HEK293 (cell line): Measurements from ENCODE around the gene RGMA.

Source experiments
- CTCF ChIA-PET: fragments of 350-600 bp; formaldehyde crosslinking; extraction: SDS; loops from one replicate; lab custom pipeline; 2021; ENCODE audit warnings: antibody characterized with exemption; lab: Yijun Ruan, JAX
- POLR2A ChIA-PET: fragments of 300-600 bp; formaldehyde crosslinking; extraction: SDS; loops from one replicate; lab custom pipeline; 2020; ENCODE audit warnings: antibody characterized with exemption, inconsistent platforms; lab: Yijun Ruan, JAX
- H3K27ac ChIP-seq: fragments of 200-500 bp; sonication (Bioruptor generic); 2 replicates; pipeline ENCODE4 v1.5.1; 2014; ENCODE audit warnings: low read depth, low read length, control low read depth, inconsistent platforms; ENCODE audit errors: extremely low read depth
- H3K36me3 ChIP-seq, 2 experiments: fragments of 200-500 bp in 1 of 2; sonication (Bioruptor generic) in 1 of 2; 1 replicate in 1 of 2; 2 replicates in 1 of 2; pipeline ENCODE4 v1.5.1; 2014 to 2017; ENCODE audit warnings: inconsistent platforms in 2 of 2, low read length in 2 of 2; ENCODE audit not compliant: control insufficient read depth in 2 of 2, insufficient read depth in 1 of 2
- H3K4me1 ChIP-seq: fragments of 200-500 bp; sonication (Bioruptor generic); 2 replicates; pipeline ENCODE4 v1.5.1; 2014; ENCODE audit warnings: mild to moderate bottlenecking, low read length, inconsistent platforms; ENCODE audit not compliant: control insufficient read depth, insufficient read depth
- H3K4me3 ChIP-seq: 2 replicates; pipeline ENCODE4 v1.5.1; 2011; ENCODE audit warnings: low read depth, mild to moderate bottlenecking, control low read depth, low read length, moderate library complexity
- H3K9me3 ChIP-seq: fragments of 200-500 bp; sonication (Bioruptor generic); 2 replicates; pipeline ENCODE4 v1.5.1; 2014; ENCODE audit warnings: low read depth, low read length, inconsistent platforms; ENCODE audit not compliant: control insufficient read depth, insufficient read depth
- KLF16 ChIP-seq: fragments of 450-650 bp; formaldehyde crosslinking; IDR thresholded peaks from 2 replicates; pipeline ENCODE4 v1.5.1; 2017; ENCODE audit warnings: missing biosample characterization, missing genetic modification characterization
- SETDB1 ChIP-seq: IDR thresholded peaks from one replicate; pipeline ENCODE4 v1.6.1; 2017; ENCODE audit warnings: mild to moderate bottlenecking, low read length, moderate library complexity, mixed read lengths; ENCODE audit not compliant: insufficient read length
- ZFP37 ChIP-seq: fragments of 450-650 bp; formaldehyde crosslinking; IDR thresholded peaks from 2 replicates; pipeline ENCODE4 v1.5.1; 2016; ENCODE audit warnings: missing biosample characterization, missing genetic modification characterization
- ZNF132 ChIP-seq: fragments of 450-650 bp; formaldehyde crosslinking; IDR thresholded peaks from 2 replicates; pipeline ENCODE4 v1.5.1; 2017; ENCODE audit warnings: missing biosample characterization, missing genetic modification characterization, borderline replicate concordance
- ZNF274 ChIP-seq, 2 experiments: fragments of 200-500 bp in 1 of 2; fragments of 450-650 bp in 1 of 2; sonication (Bioruptor generic) in 1 of 2; formaldehyde crosslinking in 1 of 2; IDR thresholded peaks; 2 replicates each; pipeline versions ENCODE4 v1.5.1 to v1.6.1; 2014 to 2016; ENCODE audit warnings: borderline replicate concordance in 1 of 2, inconsistent platforms in 1 of 2, low read length in 1 of 2, missing biosample characterization in 1 of 2, missing genetic modification characterization in 1 of 2
- ZNF510 ChIP-seq: fragments of 450-650 bp; formaldehyde crosslinking; IDR thresholded peaks from 2 replicates; pipeline ENCODE4 v1.5.1; 2018; ENCODE audit warnings: mild to moderate bottlenecking, missing genetic modification characterization, missing biosample characterization; ENCODE audit not compliant: insufficient replicate concordance
- ZNF544 ChIP-seq: fragments of 450-650 bp; formaldehyde crosslinking; IDR thresholded peaks from 2 replicates; pipeline ENCODE4 v1.5.0; 2017; ENCODE audit warnings: missing biosample characterization, missing genetic modification characterization
- ZNF555 ChIP-seq: fragments of 450-650 bp; formaldehyde crosslinking; conservative IDR thresholded peaks from 2 replicates; pipeline ENCODE4 v1.5.1; 2017; ENCODE audit warnings: missing biosample characterization, mild to moderate bottlenecking, missing genetic modification characterization, inconsistent platforms
- ZNF558 ChIP-seq: fragments of 450-650 bp; formaldehyde crosslinking; IDR thresholded peaks from 2 replicates; pipeline ENCODE4 v1.5.1; 2016; ENCODE audit warnings: missing biosample characterization, missing genetic modification characterization
- ZNF658 ChIP-seq: fragments of 450-650 bp; formaldehyde crosslinking; IDR thresholded peaks from 2 replicates; pipeline ENCODE4; 2016; ENCODE audit warnings: missing biosample characterization, missing genetic modification characterization
- ZNF837 ChIP-seq: fragments of 450-650 bp; formaldehyde crosslinking; IDR thresholded peaks from 2 replicates; pipeline ENCODE4 v1.5.1; 2016; ENCODE audit warnings: missing biosample characterization, missing genetic modification characterization
- ZNF843 ChIP-seq: fragments of 450-650 bp; formaldehyde crosslinking; IDR thresholded peaks from 2 replicates; pipeline ENCODE4 v1.5.1; 2016; ENCODE audit warnings: missing biosample characterization, missing genetic modification characterization
- TF ChIP-seq, protein P1 (sequence below): fragments of 450-650 bp; formaldehyde crosslinking; IDR thresholded peaks from 2 replicates; pipeline ENCODE4 v1.5.1; 2016; ENCODE audit warnings: missing biosample characterization, missing genetic modification characterization
- TF ChIP-seq, protein P2 (sequence below): fragments of 450-650 bp; formaldehyde crosslinking; IDR thresholded peaks from 2 replicates; pipeline ENCODE4 v1.5.1; 2016; ENCODE audit warnings: missing biosample characterization, missing genetic modification characterization
- TF ChIP-seq, protein P3 (sequence below): fragments of 450-650 bp; formaldehyde crosslinking; IDR thresholded peaks from 2 replicates; pipeline ENCODE4; 2016; ENCODE audit warnings: missing biosample characterization, missing genetic modification characterization
- TF ChIP-seq, protein P4 (sequence below): fragments of 450-650 bp; formaldehyde crosslinking; IDR thresholded peaks from 2 replicates; pipeline ENCODE4 v1.5.1; 2016; ENCODE audit warnings: missing biosample characterization, missing genetic modification characterization
- TF ChIP-seq, protein P5 (sequence below): fragments of 450-650 bp; formaldehyde crosslinking; IDR thresholded peaks from 2 replicates; pipeline ENCODE4 v1.5.1; 2017; ENCODE audit warnings: missing biosample characterization, missing genetic modification characterization

The RGMA gene

DNA sequence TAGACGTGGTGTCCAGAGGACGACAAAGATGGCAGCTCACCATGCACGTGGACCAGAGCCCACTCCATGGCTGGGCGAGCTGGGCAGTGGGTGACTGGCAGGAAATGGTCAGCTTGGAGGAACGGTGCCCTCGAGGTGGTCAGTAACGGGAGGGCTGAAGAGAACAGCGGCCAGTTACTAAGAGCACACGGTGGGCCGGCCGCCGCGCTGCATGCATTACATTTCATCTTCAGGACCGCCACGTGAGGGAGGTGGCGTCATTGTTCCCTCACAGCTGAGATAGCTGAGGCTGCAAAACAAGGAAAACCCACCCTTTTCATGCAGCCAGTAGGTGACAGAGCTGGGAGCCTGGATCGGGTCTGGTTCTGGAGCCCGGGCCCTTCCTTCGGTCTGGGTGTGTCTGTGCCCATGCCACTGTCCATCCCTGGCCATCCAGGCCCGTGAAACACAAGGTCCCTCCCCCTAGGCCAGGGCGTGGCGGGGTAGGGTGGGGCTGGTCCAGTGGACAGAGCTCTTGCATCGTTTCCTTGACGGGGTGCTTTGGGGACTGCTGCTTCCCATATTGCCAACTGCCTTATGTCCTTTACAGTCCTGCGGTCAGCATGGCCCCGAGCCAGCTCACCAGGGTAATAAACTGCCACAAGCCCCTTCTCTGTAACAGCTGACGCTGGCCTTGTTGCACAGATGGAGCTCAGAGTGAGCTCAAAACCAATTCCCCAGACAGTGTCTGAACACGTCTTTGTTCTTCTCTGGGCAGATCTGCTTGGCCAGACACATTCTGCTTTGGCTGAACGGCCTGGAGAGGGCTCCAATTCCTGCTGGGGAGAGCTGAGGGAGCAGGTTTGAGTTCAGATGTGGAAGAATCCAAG lies 51.8 kb downstream of the RGMA start:
- no peak for TF ChIP-seq ZNF274 (IDR thresholded peaks at IDR 0.05; ENCODE audit: low read length)
- TF ChIP-seq ZNF274 (tag by site-specific recombination; IDR thresholded peaks at IDR 0.05; ENCODE audit: borderline replicate concordance): no peak
- TF ChIP-seq KLF16 (tag by site-specific recombination): no peak
- TF ChIP-seq ZNF658 (tag by site-specific recombination): no peak
- no peak for TF ChIP-seq ZNF132 (tag by site-specific recombination)
- TF ChIP-seq, protein P1, sequence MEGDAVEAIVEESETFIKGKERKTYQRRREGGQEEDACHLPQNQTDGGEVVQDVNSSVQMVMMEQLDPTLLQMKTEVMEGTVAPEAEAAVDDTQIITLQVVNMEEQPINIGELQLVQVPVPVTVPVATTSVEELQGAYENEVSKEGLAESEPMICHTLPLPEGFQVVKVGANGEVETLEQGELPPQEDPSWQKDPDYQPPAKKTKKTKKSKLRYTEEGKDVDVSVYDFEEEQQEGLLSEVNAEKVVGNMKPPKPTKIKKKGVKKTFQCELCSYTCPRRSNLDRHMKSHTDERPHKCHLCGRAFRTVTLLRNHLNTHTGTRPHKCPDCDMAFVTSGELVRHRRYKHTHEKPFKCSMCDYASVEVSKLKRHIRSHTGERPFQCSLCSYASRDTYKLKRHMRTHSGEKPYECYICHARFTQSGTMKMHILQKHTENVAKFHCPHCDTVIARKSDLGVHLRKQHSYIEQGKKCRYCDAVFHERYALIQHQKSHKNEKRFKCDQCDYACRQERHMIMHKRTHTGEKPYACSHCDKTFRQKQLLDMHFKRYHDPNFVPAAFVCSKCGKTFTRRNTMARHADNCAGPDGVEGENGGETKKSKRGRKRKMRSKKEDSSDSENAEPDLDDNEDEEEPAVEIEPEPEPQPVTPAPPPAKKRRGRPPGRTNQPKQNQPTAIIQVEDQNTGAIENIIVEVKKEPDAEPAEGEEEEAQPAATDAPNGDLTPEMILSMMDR (tag by site-specific recombination): no peak
- TF ChIP-seq ZFP37 (tag by site-specific recombination): no peak
- no peak for TF ChIP-seq ZNF843 (tag by site-specific recombination)
- TF ChIP-seq SETDB1: no peak
- TF ChIP-seq, protein P2, sequence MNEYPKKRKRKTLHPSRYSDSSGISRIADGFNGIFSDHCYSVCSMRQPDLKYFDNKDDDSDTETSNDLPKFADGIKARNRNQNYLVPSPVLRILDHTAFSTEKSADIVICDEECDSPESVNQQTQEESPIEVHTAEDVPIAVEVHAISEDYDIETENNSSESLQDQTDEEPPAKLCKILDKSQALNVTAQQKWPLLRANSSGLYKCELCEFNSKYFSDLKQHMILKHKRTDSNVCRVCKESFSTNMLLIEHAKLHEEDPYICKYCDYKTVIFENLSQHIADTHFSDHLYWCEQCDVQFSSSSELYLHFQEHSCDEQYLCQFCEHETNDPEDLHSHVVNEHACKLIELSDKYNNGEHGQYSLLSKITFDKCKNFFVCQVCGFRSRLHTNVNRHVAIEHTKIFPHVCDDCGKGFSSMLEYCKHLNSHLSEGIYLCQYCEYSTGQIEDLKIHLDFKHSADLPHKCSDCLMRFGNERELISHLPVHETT: no peak
- TF ChIP-seq ZNF555 (tag by site-specific recombination): no peak
- TF ChIP-seq, protein P3, sequence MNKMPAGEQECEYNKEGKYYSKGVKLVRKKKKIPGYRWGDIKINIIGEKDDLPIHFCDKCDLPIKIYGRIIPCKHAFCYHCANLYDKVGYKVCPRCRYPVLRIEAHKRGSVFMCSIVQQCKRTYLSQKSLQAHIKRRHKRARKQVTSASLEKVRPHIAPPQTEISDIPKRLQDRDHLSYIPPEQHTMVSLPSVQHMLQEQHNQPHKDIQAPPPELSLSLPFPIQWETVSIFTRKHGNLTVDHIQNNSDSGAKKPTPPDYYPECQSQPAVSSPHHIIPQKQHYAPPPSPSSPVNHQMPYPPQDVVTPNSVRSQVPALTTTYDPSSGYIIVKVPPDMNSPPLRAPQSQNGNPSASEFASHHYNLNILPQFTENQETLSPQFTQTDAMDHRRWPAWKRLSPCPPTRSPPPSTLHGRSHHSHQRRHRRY: no peak
- TF ChIP-seq ZNF558 (tag by site-specific recombination): no peak
- TF ChIP-seq ZNF510: no peak
- no peak for TF ChIP-seq ZNF544 (tag by site-specific recombination)
- TF ChIP-seq ZNF837 (tag by site-specific recombination): no peak
- TF ChIP-seq, protein P4, sequence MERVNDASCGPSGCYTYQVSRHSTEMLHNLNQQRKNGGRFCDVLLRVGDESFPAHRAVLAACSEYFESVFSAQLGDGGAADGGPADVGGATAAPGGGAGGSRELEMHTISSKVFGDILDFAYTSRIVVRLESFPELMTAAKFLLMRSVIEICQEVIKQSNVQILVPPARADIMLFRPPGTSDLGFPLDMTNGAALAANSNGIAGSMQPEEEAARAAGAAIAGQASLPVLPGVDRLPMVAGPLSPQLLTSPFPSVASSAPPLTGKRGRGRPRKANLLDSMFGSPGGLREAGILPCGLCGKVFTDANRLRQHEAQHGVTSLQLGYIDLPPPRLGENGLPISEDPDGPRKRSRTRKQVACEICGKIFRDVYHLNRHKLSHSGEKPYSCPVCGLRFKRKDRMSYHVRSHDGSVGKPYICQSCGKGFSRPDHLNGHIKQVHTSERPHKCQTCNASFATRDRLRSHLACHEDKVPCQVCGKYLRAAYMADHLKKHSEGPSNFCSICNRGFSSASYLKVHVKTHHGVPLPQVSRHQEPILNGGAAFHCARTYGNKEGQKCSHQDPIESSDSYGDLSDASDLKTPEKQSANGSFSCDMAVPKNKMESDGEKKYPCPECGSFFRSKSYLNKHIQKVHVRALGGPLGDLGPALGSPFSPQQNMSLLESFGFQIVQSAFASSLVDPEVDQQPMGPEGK (tag by site-specific recombination): no peak
- TF ChIP-seq, protein P5, sequence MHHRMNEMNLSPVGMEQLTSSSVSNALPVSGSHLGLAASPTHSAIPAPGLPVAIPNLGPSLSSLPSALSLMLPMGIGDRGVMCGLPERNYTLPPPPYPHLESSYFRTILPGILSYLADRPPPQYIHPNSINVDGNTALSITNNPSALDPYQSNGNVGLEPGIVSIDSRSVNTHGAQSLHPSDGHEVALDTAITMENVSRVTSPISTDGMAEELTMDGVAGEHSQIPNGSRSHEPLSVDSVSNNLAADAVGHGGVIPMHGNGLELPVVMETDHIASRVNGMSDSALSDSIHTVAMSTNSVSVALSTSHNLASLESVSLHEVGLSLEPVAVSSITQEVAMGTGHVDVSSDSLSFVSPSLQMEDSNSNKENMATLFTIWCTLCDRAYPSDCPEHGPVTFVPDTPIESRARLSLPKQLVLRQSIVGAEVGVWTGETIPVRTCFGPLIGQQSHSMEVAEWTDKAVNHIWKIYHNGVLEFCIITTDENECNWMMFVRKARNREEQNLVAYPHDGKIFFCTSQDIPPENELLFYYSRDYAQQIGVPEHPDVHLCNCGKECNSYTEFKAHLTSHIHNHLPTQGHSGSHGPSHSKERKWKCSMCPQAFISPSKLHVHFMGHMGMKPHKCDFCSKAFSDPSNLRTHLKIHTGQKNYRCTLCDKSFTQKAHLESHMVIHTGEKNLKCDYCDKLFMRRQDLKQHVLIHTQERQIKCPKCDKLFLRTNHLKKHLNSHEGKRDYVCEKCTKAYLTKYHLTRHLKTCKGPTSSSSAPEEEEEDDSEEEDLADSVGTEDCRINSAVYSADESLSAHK (tag by site-specific recombination): no peak
- TF ChIP-seq, all 188 proteins: peak for 0
- no peaks in the 10 kb centered on the region for H3K4me1 ChIP-seq
- no peaks in the 10 kb centered on the region for H3K36me3 ChIP-seq
- H3K27ac ChIP-seq: no peak overlapping the region
- H3K9me3 ChIP-seq: no peaks in the 10 kb centered on the region
- no peak overlapping the region for H3K4me3 ChIP-seq
- ChIA-PET CTCF (interaction anchor here (0.6 to 5.7 kb wide), 8 partner anchors 17 to 1083 kb away, joined by 3 to 65 read pairs (median 4); no protein-coding TSS in a partner anchor), POLR2A (no interaction called here)
